ENCODE measurements around the gene GABARAPL1.
A peak's percentile ranks its signal among the peaks of the same experiment; 100 is the strongest.
"Not testable (repeated sequence)": the region's sequence is repeated elsewhere in the genome, so short reads cannot be mapped to it uniquely, and the experiment has no call there.

GABARAPL1 gene

GRCh38 chr12:10204495-10204894 is 8.2 kb upstream of the GABARAPL1 start:
- DNase-seq, result not testable (repeated sequence)

- no peak for DNase-seq
Observed at GRCh38 chr12:10205220-10205807, 7.4 kb upstream of the GABARAPL1 start.

GRCh38 chr12:10207136-10207535 is 5.5 kb upstream of the GABARAPL1 start:
- DNase-seq, result no peak

- DNase-seq, result no peak
Observed at GRCh38 chr12:10210225-10210624, 2.5 kb upstream of the GABARAPL1 start.

- DNase-seq, result no peak
Observed at GRCh38 chr12:10211101-10211939, 1.4 kb upstream of the GABARAPL1 start.

GRCh38 chr12:10211940-10212738 is 538 bp upstream of the GABARAPL1 start:
- peak; percentile 89 for DNase-seq

GRCh38 chr12:10213168-10214135 is 775 bp downstream of the GABARAPL1 start:
- peak; percentile 84 for DNase-seq

- DNase-seq, result no peak
Observed at GRCh38 chr12:10214136-10214894, 1.6 kb downstream of the GABARAPL1 start.

- DNase-seq, result no peak
Observed at GRCh38 chr12:10214895-10215267, 2.2 kb downstream of the GABARAPL1 start.

- DNase-seq, result no peak
Observed at GRCh38 chr12:10215436-10215835, 2.8 kb downstream of the GABARAPL1 start.

GRCh38 chr12:10215946-10216345 is 3.3 kb downstream of the GABARAPL1 start:
- DNase-seq, result peak; percentile 40

- no peak for DNase-seq
Observed at GRCh38 chr12:10218021-10218420, 5.3 kb downstream of the GABARAPL1 start.

GRCh38 chr12:10220398-10221077 is 7.9 kb downstream of the GABARAPL1 start:
- no peak for DNase-seq

GRCh38 chr12:10221846-10222245 is 9.2 kb downstream of the GABARAPL1 start:
- no peak for DNase-seq

GRCh38 chr12:10223208-10223607 is 10.5 kb downstream of the GABARAPL1 start:
- DNase-seq, result no peak

- not testable (repeated sequence) for DNase-seq
Observed at GRCh38 chr12:10225426-10225825, 12.7 kb downstream of the GABARAPL1 start.

GRCh38 chr12:10226086-10226485 is 13.4 kb downstream of the GABARAPL1 start:
- no peak for DNase-seq

GRCh38 chr12:10226731-10227130 is 14.1 kb downstream of the GABARAPL1 start:
- DNase-seq, result no peak

GRCh38 chr12:10227648-10228047 is 15.0 kb downstream of the GABARAPL1 start:
- DNase-seq, result no peak

- no peak for DNase-seq
Observed at GRCh38 chr12:10234562-10234961, 21.9 kb downstream of the GABARAPL1 start.
